ENCODE results near the gene TLX3.

The TLX3 gene

DNA sequence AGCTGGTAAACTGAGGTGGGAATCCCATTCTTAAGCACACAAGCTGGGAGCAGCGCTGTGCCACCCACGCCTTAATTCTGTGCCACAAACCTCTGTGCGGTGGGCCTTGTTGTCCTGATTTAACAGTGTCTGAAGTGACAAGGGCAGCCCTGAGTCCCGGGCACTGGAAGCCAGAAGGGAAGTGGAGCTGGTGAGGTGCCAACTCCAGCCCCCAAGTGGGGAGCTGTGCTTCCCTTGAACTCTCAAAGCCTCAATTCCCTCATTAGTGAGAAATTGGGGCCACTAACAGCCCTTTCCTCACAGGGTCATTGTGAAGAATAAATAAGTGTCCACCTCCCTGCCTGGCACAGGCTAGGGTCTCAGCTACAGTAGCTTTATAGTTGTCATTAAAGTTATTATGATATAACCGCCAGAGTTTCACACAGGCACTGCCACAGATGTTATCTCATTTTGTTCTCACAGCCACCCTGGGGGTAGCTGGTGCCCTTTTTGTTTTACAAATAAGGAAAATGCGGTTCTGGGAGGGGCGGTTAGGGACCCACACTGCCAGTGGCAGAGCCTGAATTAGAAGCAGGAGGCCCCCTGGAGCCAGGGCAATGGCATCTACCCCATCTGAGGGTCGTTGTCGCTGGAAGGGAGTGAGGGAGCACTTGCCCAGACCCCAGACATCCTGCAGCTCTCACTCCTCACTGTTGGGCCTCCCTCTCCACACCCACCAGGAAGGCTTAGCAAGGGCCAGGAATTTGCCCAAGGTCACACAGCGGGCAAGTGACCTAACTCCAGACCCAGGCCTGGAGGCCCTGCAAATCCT, 2.1 kb upstream of the TLX3 start:
- no peak for DNase-seq

DNA sequence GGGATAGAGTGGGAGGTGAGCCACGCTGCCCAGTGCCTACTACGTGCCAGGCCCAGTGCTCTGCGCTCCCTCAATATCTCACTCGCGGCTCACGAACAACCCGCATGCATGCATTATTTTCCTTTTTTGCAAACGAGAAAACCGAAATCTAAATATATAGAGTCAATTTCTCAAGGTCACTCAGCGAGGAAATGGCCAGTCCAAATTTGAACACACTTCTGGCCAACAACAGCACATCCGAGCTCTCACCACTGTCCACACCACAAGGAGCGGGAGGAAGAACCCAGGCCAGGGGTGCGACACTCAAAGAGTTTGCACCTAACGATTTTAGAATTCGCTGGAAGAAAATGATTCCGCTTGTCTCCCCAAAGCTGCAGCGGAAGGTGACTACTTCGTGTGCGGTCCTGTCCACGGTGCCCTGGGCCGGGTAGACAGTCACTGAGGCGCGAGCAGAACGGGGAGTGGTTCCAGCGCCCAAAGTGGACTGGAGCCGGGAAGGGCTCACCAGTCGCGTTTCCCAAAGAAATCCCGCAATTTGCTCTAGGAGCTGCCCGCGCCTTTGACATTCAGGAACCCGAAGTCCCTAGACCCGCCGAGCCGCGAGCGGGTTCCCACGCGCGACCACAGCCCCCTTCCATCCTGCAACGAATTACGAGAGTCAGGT, 1.1 kb upstream of the TLX3 start:
- DNase-seq, result no peak

DNA sequence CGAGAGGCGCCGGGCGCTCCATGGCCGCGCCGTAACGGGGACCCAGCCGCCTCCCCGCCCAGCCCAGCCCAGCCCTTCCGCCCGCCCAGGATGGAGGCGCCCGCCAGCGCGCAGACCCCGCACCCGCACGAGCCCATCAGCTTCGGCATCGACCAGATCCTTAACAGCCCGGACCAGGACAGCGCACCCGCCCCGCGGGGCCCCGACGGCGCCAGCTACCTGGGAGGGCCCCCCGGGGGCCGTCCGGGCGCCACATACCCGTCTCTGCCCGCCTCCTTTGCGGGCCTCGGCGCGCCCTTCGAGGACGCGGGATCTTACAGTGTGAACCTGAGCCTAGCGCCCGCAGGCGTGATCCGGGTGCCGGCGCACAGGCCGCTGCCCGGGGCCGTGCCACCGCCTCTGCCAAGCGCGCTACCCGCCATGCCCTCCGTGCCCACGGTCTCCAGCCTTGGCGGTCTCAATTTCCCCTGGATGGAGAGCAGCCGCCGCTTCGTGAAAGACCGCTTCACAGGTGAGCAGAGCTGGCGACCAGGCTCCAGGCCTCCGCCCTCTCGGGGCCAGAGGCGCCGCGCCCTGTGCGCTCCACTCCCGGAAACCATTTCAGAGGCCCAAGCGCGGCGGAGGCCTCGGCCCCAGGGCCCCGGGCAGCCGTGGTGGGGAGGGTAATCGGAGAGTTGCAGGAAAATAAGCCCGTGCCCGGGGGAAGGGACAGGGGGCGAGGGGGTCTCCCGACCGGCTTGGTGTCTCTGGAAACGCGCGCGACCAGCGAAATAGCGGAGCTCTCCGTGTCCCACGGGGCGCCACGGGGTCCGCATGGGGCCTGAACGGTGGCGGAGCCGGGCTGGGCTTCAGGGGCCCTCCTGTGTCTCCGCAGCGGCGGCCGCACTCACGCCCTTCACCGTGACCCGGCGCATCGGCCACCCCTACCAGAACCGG, 496 bp downstream of the TLX3 start:
- no peak for DNase-seq

DNA sequence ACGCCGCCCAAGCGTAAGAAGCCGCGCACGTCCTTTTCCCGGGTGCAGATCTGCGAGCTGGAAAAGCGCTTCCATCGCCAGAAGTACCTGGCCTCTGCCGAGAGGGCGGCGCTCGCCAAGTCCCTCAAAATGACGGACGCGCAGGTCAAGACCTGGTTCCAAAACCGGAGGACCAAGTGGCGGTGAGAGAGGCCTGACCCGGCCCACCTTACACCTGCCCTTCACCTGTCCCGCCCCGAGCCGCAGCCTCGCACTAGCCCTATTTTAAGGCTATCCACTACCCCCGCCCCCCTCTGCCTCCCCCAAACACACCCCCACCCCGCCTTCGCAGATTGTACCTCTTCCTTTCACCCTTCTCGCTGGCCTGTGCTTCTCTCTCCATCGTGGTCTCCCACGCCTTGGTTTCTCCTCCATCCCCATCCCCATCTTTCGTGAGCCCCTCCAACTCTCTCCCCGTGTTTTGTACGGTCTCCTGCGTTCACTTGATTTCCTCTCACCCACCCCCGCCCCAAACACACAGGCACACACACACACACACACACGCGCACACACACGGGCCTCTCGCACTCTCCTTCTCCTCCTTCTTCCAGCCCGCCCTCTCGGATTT, 1.3 kb downstream of the TLX3 start:
- DNase-seq, result no peak

DNA sequence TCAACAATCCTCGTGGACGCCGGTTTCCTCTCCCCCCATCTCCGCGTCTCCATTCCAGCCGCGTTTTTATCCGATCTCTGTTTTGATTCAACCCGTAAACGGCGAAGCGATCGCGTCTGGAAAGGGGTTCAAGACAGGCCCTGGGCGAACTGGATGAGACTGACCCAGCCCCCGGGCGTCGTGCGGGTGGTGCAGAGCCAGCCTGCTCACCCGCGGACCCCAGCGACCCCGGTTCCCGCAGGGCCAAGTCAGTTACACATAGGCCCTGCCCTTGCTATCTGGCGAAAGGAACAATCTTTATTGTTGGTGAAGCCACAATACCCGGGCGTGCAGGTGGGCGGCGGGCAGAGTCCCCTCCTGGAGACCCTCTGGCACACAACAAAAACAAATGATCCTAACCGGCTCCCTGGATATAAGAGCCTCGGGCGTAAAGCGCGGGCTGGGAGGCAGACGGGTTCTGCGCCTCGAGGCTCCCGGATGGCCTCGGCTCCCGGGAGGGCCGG, 1.8 kb downstream of the TLX3 start:
- DNase-seq, result no peak

DNA sequence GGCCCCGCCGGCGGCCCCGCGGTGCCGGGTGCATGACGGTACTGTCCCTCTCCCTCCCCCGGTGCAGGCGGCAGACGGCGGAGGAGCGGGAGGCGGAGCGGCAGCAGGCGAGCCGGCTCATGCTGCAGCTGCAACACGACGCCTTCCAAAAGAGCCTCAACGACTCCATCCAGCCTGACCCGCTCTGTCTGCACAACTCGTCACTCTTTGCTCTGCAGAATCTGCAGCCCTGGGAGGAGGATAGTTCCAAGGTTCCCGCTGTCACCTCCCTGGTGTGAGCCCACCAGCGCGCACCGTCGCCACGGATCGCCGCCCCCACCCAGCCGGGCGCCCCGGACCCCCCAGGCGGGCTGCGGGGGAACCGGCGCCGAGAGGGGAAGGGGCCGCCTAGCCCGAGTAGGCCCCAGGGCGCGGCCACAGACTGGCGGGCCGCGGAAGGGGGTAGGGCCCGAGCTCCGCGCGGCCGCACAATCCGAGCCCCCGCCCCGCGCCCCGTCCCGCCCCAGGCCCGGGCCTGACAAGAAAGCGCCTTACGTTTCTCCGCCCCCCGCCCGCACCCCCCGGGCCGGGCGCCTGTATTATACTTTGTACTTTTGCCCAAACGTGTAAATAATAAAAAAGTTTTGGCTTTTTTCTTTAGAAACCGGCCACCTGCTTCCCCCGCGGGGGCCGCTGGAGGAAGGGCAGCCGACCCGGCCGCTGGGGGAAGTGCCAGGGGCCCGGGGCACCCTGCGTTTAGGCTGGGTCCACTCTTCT, 2.5 kb downstream of the TLX3 start:
- DNase-seq, result no peak

DNA sequence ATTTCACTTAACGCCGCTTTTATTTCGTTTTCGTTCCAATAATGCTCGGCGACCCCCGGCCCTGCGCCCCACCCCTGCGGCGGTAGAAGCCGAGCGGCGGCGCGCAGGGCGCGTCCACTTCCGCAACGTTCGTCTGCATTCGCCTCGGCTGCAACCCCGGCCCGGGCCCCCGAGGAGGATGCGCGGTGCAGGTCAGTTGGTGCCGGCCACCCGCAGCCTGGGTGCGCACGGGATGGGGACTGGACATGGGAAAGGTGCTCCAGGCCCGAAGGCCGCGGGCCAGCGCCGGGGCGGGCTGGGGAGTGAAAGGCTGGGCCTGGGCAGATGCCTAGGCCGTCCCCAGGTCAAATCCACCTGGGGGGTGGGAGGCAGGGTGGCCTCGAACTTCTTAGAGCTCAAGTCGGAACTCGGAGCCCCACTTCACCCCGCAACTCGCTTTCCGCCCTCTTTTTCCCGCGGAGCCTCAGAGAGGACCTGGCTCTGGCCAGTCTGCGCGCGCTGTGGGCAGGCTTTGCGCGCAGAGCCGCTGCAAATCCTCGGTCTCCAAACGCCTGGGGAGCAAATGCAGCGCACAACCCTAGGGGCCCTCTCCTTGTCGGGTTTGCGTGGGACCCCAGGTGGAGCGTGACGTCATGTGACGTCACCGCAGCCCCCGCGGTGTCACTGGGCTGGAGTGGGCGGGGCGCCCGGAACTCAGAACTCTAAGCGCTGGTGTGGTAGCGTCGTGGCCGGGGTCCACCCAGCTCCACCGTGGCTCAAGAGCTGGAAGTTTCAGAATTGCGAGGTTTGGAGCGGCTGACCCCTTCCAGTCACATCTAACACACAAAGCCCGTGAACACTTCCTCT, 3.3 kb downstream of the TLX3 start:
- DNase-seq, result no peak

DNA sequence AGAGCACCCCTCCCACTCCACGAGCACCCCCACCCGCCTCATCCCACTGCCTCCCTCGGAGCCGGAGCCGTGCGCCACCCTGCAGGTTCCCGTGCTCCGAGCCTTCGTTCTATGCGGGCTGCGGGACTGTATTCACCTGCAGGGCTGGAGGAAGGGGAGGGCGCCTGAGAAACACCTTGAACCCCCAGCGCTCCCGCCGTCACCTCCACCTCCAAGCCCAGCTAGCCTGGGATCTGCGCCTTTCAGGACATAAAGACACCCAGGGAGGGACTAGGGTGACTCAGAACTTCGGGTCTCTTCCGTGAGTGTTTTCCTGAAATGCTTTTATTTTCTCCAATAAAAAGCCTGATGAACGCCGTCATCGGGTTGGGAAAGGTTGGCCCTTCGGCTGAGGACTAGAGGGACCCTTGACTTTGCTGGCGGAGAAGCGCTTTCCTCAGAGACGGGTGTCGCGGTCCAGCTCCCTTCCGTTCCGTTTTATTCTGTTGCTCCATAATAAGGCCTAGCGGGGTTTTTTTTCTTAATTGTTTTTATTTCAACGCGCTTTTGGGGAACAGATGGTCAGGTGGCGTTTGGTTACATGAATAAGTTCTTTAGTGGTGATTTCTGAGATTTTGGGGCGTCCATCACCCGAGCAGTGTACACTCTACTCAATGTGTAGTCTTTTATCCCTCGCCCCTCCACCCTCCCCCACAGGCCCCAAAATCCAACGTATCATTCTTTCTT, 4.6 kb downstream of the TLX3 start:
- DNase-seq, result no peak

DNA sequence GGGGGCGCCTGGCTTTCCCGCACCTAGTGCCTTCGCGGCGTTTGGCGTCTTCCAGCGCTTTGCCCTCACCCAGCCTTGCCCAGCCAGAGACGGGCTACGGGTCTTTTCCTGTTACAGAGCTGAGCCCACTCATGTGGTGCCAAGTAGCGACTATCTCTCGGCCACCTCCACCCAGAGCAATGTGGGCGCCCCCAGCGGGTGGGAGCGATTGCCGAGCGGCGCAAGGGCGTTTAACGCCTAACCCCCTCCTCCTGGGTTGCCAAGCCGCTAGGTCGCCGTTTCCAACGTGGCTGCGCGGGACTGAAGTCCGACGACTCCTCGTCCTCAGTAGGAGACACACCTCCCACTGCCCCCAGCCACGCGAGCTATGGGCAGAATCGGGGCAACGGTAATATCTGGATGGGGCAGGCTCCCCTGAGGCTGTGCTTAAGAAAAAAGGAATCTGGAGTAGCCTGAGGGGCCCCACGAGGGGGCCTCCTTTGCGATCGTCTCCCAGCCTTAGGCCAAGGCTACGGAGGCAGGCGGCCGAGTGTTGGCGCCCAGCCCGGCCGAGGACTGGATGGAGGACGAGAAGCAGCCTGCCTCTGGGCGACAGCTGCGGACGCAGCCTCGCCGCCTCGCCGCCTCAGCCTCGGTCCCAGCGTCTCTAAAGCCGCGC, 5.8 kb downstream of the TLX3 start:
- DNase-seq, result no peak

DNA sequence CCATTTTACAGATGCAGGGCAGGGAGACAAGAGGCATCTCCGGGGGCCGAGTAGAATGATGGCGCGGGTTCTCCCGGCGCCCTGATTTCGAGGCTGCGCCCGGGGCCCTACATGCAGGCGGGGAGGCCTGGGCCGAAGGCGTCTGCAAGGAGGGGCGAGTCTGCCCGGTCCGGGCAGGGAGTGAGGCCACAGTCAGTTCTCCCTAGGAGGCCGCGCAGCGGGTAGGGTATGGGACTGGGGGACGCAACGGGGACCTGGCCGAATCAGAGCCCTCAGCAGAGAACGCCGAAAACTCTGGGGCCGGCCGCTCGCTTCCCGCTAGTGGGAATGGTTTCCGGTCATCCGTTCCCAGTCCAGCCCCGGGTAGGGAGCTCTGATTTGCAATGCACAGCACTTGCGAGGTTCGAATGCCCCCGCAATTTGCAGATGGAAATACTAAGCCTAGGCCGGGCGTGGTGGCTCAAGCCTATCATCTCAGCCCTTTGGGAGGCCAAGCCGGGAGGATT, 6.4 kb downstream of the TLX3 start:
- no peak for DNase-seq

DNA sequence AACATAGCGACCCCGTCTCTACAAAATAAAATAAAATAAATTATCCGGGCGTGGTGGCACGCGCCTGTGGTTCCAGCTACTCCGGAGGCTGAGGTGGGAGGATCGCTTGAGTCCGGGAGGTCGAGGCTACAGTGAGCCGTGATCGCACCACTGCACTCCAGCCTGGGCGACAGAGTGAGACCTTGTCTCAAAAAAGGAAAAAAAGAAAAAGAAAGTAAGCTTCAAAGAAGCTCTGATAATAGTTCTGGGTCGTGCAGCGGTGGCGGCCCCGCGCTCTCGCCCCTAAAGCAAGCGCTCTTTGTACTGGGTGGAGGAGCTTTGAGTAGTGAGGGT, 6.8 kb downstream of the TLX3 start:
- no peak for DNase-seq

DNA sequence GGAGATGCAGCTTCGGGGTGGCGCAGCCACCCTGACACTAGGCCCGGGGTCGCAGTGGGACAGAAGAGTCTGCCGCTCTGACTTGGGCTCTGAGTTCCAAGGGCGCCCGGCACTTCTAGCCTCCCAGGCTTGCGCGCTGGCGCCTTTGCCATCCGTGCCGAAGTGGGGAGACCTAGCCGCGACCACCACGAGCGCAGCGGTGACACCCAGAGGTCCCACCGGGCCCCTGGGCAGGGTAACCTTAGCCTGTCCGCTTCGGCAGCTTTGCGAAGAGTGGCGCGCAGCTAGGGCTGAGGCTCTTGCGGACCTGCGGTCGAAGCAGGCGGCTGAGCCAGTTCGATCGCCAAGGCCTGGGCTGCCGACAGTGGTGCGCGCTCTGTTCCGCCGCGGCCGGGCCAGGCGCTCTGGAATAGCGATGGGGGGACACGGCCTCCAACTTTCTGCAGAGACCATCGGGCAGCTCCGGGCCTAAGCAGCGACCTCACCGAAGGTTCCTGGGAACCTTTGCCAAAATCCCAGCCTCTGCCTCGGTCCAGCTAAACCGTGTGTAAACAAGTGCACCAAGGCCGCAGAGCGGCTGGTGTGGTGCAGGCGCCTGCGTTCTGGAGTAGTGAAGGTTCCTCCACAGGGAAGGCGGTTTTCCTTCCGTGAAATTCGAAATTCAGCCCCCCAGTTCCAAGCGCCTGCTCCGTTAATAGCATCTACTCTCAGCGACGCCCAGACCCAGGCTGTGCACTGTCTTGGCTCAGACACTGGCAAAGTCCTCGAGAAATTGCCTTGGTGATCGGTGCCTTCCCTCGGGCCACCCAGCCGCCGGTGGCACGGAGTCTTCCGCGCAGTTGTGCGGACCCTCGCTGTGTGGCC, 7.4 kb downstream of the TLX3 start:
- no peak for DNase-seq

DNA sequence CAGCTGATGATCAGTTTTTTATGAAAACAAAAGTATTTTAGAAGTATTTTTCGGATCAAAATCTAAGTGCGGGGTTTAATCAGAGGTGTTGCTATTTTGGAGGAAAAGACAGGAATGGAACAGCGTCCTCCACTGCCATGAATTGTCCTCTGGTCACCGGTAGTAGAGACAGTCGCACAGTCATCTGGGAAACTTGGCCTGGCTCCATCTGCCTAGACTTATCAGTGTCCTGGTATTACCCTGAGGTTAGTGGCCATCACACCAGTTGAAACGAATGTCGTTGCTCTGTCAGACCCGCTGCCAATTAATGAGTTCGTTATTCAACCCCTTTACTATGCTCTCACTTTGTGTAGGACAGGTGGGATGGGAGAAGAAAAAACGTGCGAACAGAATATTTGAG, 8.2 kb downstream of the TLX3 start:
- no peak for DNase-seq

DNA sequence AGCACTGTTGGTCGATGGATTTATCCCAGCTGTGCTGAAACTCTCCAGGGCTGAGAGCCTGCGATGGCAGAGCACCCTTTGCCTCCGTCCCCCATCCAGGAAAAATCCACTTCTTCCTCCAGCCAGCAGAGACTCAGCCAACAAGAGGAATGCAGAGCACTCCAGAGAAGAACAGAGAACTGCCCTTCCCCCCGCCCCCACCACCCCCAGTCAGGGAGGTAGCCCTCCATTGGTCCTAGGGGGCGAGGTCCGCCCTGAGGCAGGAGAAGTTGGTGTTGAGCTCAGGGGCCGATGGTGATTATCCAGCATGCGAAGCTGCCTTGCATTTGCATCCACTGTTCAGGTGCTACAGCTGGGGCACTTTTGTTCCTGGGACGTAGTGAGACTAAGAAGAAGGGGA, 9.0 kb downstream of the TLX3 start:
- DNase-seq, result no peak

DNA sequence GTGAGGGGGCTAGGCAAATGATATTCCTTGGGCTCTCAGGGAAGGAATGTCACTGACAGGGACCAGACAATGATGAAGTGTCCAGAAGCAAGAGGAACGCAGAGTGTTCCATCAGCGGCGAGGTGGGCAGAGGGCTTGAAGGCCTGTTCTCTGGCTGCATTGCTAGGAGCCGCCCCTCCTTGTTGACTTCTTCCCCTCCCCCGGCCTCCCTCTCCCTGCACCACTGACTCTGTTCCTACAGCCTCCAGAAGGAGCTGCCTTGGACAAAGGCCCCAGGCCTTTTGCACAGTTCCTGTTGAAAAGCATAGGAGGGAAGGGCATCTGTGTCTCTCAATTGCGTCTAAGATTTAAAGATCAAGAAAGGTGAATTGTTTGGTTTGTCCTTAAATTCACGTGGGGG, 12.4 kb downstream of the TLX3 start:
- no peak for DNase-seq

DNA sequence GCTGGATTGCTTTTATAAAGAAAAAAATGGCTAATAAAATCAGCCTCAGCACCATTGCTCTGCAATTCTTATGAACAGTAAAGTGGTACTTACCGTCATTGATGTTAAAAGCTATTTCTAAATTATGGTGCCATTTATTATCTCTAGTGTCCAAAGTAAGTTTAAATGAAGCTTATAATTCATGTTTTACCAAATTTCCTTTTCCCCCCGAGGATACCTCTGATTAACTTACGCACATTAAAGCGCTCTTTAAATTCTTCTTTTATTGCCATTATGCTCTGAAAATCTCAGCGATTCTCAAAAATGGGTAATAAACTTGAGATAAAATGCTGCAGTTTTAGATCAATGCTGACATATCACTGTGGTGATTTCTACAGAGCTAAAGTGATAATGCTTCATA, 13.5 kb downstream of the TLX3 start:
- DNase-seq, result no peak

DNA sequence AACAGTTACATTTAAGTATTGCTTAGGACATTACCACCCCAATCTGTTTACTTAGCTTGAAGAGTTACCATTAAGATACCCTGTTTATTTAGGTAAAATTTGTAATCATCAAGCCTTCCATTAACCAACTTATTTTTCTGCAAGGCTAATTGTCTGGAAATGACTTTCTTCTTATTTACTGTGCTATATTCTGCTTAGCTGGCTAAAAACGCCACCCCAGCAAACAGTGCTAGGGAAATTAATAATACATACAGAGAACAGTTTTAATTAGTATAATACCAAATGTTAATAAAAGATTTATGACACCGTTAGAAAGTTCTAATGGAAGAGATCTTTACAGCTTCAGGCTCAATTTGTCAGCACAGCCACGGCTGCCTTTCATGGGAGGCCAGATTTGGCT, 14.0 kb downstream of the TLX3 start:
- DNase-seq, result no peak

DNA sequence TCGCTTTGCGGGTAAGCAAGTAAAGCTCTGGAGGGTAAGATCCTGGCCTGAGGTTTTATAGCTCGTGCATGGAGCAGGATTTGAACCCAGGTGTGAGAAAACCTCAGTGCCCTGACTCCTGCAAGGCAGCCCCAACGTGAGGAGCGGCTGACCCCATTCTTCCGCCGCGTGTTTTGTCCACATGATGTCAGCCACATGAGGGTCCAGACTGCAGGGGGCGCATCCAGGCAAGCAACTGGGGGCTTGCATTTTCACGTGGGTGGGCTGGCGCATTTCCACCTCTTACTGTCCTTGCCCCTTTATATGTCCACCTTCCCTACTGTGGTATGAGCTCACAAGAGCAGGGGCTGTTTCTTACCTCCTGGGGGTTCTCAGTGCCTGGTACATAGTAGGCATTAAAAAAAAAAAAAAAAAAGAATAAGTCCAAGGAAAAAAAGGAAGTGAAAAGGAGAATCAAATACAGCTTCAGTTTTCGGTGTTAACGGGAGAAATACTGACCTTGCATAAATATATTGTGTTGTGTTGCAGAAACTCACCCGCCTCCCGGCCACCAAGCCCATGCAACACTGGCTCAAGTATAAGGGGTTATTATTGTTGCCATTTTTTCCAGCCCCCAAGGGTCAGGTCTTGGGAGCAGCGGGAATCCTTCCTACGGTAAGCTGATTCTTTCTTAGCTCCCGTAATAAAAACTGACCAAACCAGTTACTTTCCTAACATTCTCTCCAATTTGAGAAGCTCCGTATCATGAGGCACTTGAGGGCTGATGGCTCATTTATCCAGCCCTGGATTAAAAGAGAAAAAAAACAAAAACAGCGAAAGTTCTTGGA, 15.0 kb downstream of the TLX3 start:
- no peak for DNase-seq
